ENCODE data around the gene ESR1. TPM values are rescaled to one million over a fixed set of nuclear protein-coding genes. Genes with fewer than 3 reads are reported as not detected.

ESR1 gene
- polyA plus RNA-seq, 3 donors = 0.12 to 0.24 (median 0.23) TPM

DNA sequence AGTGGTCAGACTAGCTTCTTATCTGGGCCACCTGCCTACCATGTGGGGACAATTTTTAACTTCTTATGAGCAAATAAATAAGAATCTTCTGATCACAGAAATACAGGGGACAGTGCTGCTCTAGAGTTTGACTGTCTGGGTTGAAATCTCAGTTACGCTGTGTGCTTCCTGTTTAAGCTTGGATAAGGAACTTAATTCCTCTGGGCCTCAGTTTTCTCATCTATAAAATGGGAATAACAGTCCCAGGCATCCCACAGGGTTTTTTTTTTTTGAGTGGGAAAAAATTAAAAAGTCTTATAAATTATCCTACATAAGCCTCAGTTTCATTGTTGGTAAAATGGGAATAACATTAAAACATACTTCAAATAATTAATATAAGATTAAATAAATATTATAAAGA is 340.9 kb downstream of the ESR1 start:
- H3K9me3 ChIP-seq (replicated peaks in 1 of 2; ENCODE audit: control insufficient read depth in 1 of 2, insufficient read depth in 1 of 2, low read length in 2 of 2) = no peaks in the 10 kb centered on the region
- H3K36me3 Mint-ChIP-seq = peaks cover 63 to 79% of the 10 kb centered on the region in 2 donors
- H3K4me2 ChIP-seq (replicated peaks; ENCODE audit: extremely low read depth, low read length, poor library complexity, severe bottlenecking) = no peak overlapping the region
- no peak overlapping the region for H3K9ac ChIP-seq (ENCODE audit: insufficient read depth, low read length, poor library complexity, severe bottlenecking)
- intact Hi-C loops (cut with micrococcal nuclease) = no loop called here
- H3K27me3 ChIP-seq (ENCODE audit: control insufficient read depth in 2 of 2, insufficient read depth in 2 of 2, low read length in 2 of 2) = no peaks in the 10 kb centered on the region
- no peaks in the 10 kb centered on the region for H3K79me2 ChIP-seq (ENCODE audit: insufficient read depth, low read length)
- H3K27ac Mint-ChIP-seq = no peak overlapping the region
- no peak overlapping the region for H3K4me3 Mint-ChIP-seq
- no peak overlapping the region for H3K4me3 ChIP-seq (replicated peaks in 1 of 3; ENCODE audit: low read depth in 2 of 3, low read length in 3 of 3)
- H4K20me1 ChIP-seq (ENCODE audit: insufficient read depth, low read length) = no peaks in the 10 kb centered on the region
- H3K4me1 ChIP-seq (ENCODE audit: control insufficient read depth in 1 of 2, insufficient read depth in 2 of 2, low read length in 2 of 2) = peaks cover 7 to 11% of the 10 kb centered on the region in 2 donors
- H3K4me1 Mint-ChIP-seq = peaks cover 16% of the 10 kb centered on the region
- H3K36me3 ChIP-seq (replicated peaks in 1 of 2; ENCODE audit: control insufficient read depth in 1 of 2, insufficient read depth in 2 of 2, low read length in 2 of 2) = peaks cover 43 to 79% of the 10 kb centered on the region in 2 donors
- TF ChIP-seq, protein P1, sequence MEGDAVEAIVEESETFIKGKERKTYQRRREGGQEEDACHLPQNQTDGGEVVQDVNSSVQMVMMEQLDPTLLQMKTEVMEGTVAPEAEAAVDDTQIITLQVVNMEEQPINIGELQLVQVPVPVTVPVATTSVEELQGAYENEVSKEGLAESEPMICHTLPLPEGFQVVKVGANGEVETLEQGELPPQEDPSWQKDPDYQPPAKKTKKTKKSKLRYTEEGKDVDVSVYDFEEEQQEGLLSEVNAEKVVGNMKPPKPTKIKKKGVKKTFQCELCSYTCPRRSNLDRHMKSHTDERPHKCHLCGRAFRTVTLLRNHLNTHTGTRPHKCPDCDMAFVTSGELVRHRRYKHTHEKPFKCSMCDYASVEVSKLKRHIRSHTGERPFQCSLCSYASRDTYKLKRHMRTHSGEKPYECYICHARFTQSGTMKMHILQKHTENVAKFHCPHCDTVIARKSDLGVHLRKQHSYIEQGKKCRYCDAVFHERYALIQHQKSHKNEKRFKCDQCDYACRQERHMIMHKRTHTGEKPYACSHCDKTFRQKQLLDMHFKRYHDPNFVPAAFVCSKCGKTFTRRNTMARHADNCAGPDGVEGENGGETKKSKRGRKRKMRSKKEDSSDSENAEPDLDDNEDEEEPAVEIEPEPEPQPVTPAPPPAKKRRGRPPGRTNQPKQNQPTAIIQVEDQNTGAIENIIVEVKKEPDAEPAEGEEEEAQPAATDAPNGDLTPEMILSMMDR (IDR thresholded peaks at IDR 0.05) = no peak
- H3K27ac ChIP-seq (ENCODE audit: low read depth in 1 of 2, low read length in 2 of 2) = no peak overlapping the region
- no peaks in the 10 kb centered on the region for H3K9me3 Mint-ChIP-seq
- no CpG with 5 or more reads among the region's 1 CpG for WGBS (ENCODE audit: insufficient coverage)
- peaks cover 0 to 4% (median 0%) of the 10 kb centered on the region in 3 donors for H3K27me3 Mint-ChIP-seq (ENCODE audit: low read depth in 3 of 3)
- H2AFZ ChIP-seq (ENCODE audit: insufficient read depth, low read depth, low read length, poor library complexity, severe bottlenecking) = no peak overlapping the region
- DNase-seq = no peak

DNA sequence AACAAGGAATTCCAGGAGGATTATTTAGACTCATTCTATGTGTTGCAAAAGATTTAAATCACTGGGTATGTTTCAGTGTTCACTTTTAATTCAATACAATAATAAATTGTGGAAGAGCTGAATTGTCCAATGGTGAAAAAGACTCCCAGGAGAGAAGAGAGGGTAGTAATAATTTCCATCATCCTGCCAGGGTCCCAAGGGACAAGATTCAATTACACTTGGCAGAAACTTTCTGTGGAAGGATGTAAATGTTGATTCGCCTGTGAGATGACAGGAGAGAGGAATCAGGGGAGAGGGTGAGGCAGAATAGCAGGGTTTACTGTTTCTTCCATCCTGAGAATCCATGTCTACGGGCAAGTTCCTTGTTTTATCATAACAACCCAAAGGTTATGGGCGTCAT is 342.7 kb downstream of the ESR1 start:
- H3K27me3 ChIP-seq (ENCODE audit: control insufficient read depth in 2 of 2, insufficient read depth in 2 of 2, low read length in 2 of 2) = no peaks in the 10 kb centered on the region
- no peak overlapping the region for H3K4me2 ChIP-seq (replicated peaks; ENCODE audit: extremely low read depth, low read length, poor library complexity, severe bottlenecking)
- H3K4me3 Mint-ChIP-seq = no peak overlapping the region
- intact Hi-C loops (cut with micrococcal nuclease) = no loop called here
- TF ChIP-seq, protein P1 (IDR thresholded peaks at IDR 0.05) = no peak
- no peak overlapping the region for H3K27ac ChIP-seq (ENCODE audit: low read depth in 1 of 2, low read length in 2 of 2)
- no peaks in the 10 kb centered on the region for H3K9me3 Mint-ChIP-seq
- peaks cover 16% of the 10 kb centered on the region for H3K4me1 Mint-ChIP-seq
- WGBS (ENCODE audit: insufficient coverage) = 100% methylated on average over 1 of the region's 3 CpGs
- no peaks in the 10 kb centered on the region for H3K79me2 ChIP-seq (ENCODE audit: insufficient read depth, low read length)
- H2AFZ ChIP-seq (ENCODE audit: insufficient read depth, low read depth, low read length, poor library complexity, severe bottlenecking) = no peak overlapping the region
- peaks cover 55 to 82% of the 10 kb centered on the region in 2 donors for H3K36me3 ChIP-seq (replicated peaks in 1 of 2; ENCODE audit: control insufficient read depth in 1 of 2, insufficient read depth in 2 of 2, low read length in 2 of 2)
- no peak overlapping the region for H3K4me3 ChIP-seq (replicated peaks in 1 of 3; ENCODE audit: low read depth in 2 of 3, low read length in 3 of 3)
- no peak for DNase-seq
- H3K27ac Mint-ChIP-seq = peak overlapping the region in 1 of 7 donors; percentile 21
- peaks cover 65 to 81% of the 10 kb centered on the region in 2 donors for H3K36me3 Mint-ChIP-seq
- no peaks in the 10 kb centered on the region for H4K20me1 ChIP-seq (ENCODE audit: insufficient read depth, low read length)
- H3K9ac ChIP-seq (ENCODE audit: insufficient read depth, low read length, poor library complexity, severe bottlenecking) = no peak overlapping the region
- H3K27me3 Mint-ChIP-seq (ENCODE audit: low read depth in 3 of 3) = peaks cover 0 to 4% (median 0%) of the 10 kb centered on the region in 3 donors
- peaks cover 7 to 11% of the 10 kb centered on the region in 2 donors for H3K4me1 ChIP-seq (ENCODE audit: control insufficient read depth in 1 of 2, insufficient read depth in 2 of 2, low read length in 2 of 2)
- H3K9me3 ChIP-seq (replicated peaks in 1 of 2; ENCODE audit: control insufficient read depth in 1 of 2, insufficient read depth in 1 of 2, low read length in 2 of 2) = no peaks in the 10 kb centered on the region

Data from CD14-positive monocyte (primary cell).